ENCODE measurements around the gene ADGRV1.

Gene ADGRV1

GRCh38 chr5:91070761-91071550 lies 512.4 kb downstream of the ADGRV1 start:
- no peak overlapping the region for H3K4me3 Mint-ChIP-seq
- H3K9me3 Mint-ChIP-seq (ENCODE audit: low read depth), result no peaks in the 10 kb centered on the region
- peaks cover 5% of the 10 kb centered on the region for H3K27me3 Mint-ChIP-seq
- no peaks in the 10 kb centered on the region for H3K4me1 Mint-ChIP-seq (ENCODE audit: low read depth)
- no peaks in the 10 kb centered on the region for H3K36me3 Mint-ChIP-seq
- no peak overlapping the region for H3K27ac Mint-ChIP-seq

DNA sequence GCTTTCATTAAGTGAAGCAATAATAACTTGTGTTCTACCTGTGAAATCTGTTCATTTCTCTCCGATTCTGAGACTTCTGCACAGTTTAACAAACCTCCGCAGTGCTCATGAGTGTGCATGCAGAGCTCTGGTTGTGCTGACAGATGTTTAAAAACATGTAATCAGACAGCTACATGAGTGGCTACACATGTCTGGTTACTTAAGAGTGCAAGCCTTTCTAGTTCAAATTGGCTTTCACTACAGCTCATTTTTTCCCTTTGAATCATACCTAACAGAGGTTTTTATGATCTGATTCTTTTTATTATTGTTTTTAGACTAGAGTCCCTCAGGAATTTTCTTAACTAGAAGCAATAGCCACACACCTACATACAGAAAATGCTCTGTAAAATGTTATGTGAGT lies 514.3 kb downstream of the ADGRV1 start:
- H3K36me3 Mint-ChIP-seq, result no peaks in the 10 kb centered on the region
- H3K9me3 Mint-ChIP-seq (ENCODE audit: low read depth), result no peaks in the 10 kb centered on the region
- H3K27ac Mint-ChIP-seq, result no peak overlapping the region
- H3K4me1 Mint-ChIP-seq (ENCODE audit: low read depth), result no peaks in the 10 kb centered on the region
- H3K4me3 Mint-ChIP-seq, result no peak overlapping the region
- no peaks in the 10 kb centered on the region for H3K27me3 Mint-ChIP-seq

- no peak overlapping the region for H3K4me3 Mint-ChIP-seq
- H3K4me1 Mint-ChIP-seq (ENCODE audit: low read depth), result peaks cover 7% of the 10 kb centered on the region
- no peak overlapping the region for H3K27ac Mint-ChIP-seq
- H3K27me3 Mint-ChIP-seq, result no peaks in the 10 kb centered on the region
- H3K9me3 Mint-ChIP-seq (ENCODE audit: low read depth), result no peaks in the 10 kb centered on the region
- no peaks in the 10 kb centered on the region for H3K36me3 Mint-ChIP-seq
Observed at GRCh38 chr5:91074615-91075014, 516.0 kb downstream of the ADGRV1 start.

DNA sequence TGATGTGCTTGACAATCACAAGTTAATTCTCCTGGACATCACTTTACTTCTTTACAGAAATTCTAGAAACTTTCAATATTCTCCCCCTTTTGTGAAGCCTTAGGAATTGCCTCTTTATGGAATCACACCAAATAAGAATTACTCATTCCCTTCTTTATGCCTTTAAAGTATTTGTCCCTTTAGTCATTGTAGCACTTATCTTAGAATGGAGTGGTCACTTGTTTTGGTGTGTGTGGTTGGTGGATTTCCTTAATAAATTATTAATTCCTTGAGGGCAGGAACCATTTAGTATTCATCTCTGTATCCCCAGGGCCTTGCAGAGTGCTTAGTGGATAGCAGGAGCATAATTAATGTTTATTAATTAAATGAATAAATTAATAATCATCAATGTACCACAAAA lies 517.5 kb downstream of the ADGRV1 start:
- Mint-ChIP-seq H3K4me1 (ENCODE audit: low read depth) (peaks cover 7% of the 10 kb centered on the region), H3K27ac (no peak overlapping the region), H3K36me3 (no peaks in the 10 kb centered on the region), H3K9me3 (ENCODE audit: low read depth) (no peaks in the 10 kb centered on the region), H3K4me3 (no peak overlapping the region), H3K27me3 (no peaks in the 10 kb centered on the region)

DNA sequence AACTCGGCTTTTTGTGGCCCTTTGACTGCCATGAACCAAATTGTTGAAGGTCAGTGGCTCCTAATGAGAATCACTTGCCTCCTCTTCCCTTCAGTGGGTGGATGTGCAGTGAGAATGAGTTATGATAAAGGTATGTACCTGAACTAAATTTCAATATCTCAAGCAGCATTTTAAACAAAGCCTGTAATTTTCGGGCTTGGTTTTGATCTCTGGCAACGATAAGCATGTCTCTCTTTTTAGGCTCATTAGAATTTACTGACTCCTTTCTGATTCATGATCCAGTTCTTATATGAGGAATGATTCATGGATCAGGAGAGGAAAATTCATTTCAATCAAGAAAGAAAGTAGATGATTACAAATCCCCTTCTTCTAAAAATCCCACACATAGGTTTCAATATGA lies 519.0 kb downstream of the ADGRV1 start:
- H3K27me3 Mint-ChIP-seq, result no peaks in the 10 kb centered on the region
- H3K27ac Mint-ChIP-seq, result no peak overlapping the region
- peaks cover 7% of the 10 kb centered on the region for H3K4me1 Mint-ChIP-seq (ENCODE audit: low read depth)
- H3K4me3 Mint-ChIP-seq, result no peak overlapping the region
- H3K9me3 Mint-ChIP-seq (ENCODE audit: low read depth), result no peaks in the 10 kb centered on the region
- no peaks in the 10 kb centered on the region for H3K36me3 Mint-ChIP-seq

- Mint-ChIP-seq H3K27ac (peak overlapping the region; percentile 25), H3K4me3 (no peak overlapping the region), H3K4me1 (ENCODE audit: low read depth) (peaks cover 7% of the 10 kb centered on the region), H3K27me3 (no peaks in the 10 kb centered on the region), H3K9me3 (ENCODE audit: low read depth) (no peaks in the 10 kb centered on the region), H3K36me3 (no peaks in the 10 kb centered on the region)
Observed at GRCh38 chr5:91079037-91079436, 520.4 kb downstream of the ADGRV1 start.

DNA sequence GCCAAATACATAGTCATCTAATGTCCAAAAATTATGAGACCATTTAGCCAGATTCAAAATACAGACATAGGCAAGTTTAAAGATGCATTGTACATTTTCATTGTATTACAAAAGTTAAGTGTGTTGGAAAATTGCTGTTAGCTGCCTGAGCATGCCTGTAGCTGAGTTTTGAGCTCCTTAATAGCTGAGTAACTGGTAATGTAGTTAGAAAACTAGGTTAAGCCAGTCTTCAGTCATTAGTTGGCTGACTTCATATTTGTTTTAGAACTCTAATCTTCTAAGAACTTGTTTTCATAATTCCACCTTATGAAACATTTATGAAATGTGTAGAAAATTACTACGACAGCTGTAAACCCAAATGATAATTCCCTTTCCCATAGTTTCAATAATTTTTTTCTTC lies 531.2 kb downstream of the ADGRV1 start:
- no peaks in the 10 kb centered on the region for H3K9me3 Mint-ChIP-seq (ENCODE audit: low read depth)
- no peaks in the 10 kb centered on the region for H3K36me3 Mint-ChIP-seq
- H3K27me3 Mint-ChIP-seq, result no peaks in the 10 kb centered on the region
- H3K4me3 Mint-ChIP-seq, result no peak overlapping the region
- no peak overlapping the region for H3K27ac Mint-ChIP-seq
- no peaks in the 10 kb centered on the region for H3K4me1 Mint-ChIP-seq (ENCODE audit: low read depth)

DNA sequence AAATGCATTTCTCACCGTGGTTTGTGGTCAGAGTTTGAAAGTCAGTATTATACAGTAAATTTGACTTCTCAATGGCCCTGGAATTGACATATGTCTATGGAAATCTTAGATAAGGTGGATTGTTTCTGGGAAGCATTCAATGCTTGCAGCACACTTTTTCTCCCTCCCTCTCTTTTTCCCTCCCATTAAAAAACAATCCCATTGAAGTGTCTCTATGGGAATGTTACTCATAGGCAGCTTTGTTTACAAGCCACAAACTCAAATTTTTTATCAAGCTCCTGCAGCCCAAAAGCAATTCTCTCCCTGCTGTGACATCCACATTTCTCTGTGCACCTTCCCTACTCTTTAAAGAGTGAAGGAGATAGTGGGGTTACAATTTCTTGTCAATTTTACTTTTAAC lies 532.4 kb downstream of the ADGRV1 start:
- Mint-ChIP-seq H3K27me3 (no peaks in the 10 kb centered on the region), H3K27ac (no peak overlapping the region), H3K4me1 (ENCODE audit: low read depth) (no peaks in the 10 kb centered on the region), H3K36me3 (no peaks in the 10 kb centered on the region), H3K9me3 (ENCODE audit: low read depth) (no peaks in the 10 kb centered on the region), H3K4me3 (no peak overlapping the region)

DNA sequence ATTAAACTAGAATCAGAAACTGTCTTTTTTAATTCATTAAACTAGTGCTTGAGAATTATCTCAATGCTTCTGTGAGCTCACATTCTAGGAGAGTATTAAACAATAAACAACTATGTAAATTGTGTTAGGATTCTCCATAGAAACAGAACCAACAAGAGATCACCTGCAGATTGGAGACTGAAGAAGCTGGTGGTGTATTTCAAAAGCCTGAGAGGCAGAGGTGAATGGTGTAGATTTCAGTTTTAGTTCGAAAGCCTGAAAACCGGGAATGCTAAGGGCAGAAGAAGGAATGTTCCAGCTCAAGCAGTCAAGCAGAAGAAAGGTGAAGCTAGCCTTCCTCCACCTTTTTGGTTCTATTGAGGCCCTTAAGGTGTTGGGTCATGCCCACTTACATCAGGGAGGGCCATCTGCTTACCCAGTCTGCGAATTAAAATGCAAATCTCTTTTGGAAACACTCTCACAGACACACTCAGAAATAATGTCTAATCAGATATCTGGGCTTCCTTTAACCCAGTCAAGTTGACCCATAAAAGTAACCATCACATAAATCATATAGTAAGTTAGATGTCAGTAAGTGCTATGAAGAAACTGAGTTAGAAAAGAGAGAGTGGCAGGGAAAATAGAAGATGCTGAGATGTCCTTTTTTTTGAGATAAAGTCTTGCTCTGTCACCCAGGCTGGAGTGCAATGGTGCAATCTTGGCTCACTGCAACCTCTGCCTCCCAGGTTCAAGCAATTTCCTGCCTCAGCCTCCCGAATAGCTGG lies 533.1 kb downstream of the ADGRV1 start:
- H3K27me3 Mint-ChIP-seq, result no peaks in the 10 kb centered on the region
- H3K4me3 Mint-ChIP-seq, result no peak overlapping the region
- no peak overlapping the region for H3K27ac Mint-ChIP-seq
- H3K4me1 Mint-ChIP-seq (ENCODE audit: low read depth), result no peaks in the 10 kb centered on the region
- H3K9me3 Mint-ChIP-seq (ENCODE audit: low read depth), result no peaks in the 10 kb centered on the region
- no peaks in the 10 kb centered on the region for H3K36me3 Mint-ChIP-seq

DNA sequence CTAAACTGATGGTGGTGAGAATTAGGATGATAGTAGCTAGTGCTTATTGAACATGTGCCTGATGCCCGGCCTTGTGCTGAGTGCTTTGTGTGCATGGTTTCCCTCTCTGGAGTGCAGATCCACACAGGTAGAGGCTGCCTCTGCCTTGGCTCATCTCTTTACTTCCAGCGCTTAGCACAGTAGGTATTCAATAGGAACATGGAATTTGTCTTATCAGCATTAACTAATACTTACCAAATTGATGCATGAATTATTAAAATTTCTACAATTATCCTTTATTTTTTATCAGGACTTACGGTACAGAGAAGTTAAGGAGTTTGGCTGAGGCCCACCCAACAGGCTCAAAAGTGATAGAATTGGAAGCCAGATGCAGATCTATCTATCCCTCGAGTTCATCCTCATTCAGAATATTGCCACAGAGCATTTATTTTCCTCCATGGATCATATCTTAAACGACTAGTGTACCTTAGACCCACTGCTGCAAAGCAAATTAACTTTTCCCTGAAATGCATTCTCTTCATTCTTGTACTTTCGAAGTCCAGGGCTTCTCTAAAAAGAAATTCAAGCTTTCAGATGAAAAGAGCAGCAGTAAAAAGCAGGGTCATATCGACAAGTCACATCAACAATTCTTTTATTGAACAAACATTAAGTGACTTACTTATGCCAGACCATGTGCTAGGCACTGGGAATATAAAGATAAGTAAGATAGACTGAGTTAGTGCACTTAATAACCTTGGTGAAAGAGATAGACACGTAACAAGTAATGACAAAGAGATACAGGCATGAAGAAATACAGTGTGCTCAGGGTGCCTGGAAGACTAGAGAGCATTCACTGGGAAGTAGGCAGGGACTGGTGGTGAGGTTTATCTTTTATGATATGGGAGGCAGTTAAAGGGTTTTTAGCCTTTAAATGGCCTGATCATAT lies 534.5 kb downstream of the ADGRV1 start:
- Mint-ChIP-seq H3K27me3 (no peaks in the 10 kb centered on the region), H3K36me3 (no peaks in the 10 kb centered on the region), H3K4me1 (ENCODE audit: low read depth) (no peaks in the 10 kb centered on the region), H3K9me3 (ENCODE audit: low read depth) (no peaks in the 10 kb centered on the region), H3K27ac (no peak overlapping the region), H3K4me3 (no peak overlapping the region)

- no peaks in the 10 kb centered on the region for H3K9me3 Mint-ChIP-seq (ENCODE audit: low read depth)
Observed at GRCh38 chr5:91095313-91095712, 536.7 kb downstream of the ADGRV1 start.

DNA sequence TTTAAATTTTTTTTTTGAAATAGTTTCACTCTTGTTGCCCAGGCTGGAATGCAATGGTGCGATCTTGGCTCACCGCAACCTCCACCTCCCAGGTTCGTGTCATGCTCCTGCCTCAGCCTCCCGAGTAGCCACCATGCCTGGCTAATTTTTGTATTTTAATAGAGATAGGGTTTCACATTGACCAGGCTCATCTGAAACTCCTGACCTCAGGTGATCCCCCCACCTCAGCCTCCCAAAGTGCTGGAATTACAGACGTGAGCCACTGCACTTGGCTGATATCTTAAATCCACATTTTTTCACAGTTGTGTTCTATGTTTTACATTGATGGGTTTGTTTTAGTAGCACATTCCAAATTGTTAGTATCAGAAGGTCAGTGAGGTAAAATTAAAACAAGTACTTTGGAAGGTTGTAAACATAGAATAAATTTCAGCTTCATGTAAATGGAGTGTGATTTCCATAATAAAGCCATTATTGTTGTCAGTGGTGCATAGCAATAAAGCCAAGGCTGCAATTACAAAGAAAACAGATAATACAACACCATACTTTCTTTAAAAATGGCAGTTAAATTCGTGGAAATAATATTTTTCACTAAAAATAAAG lies 537.3 kb downstream of the ADGRV1 start:
- H3K4me1 Mint-ChIP-seq (ENCODE audit: low read depth), result no peaks in the 10 kb centered on the region
- H3K36me3 Mint-ChIP-seq, result no peaks in the 10 kb centered on the region
- no peaks in the 10 kb centered on the region for H3K9me3 Mint-ChIP-seq (ENCODE audit: low read depth)
- no peaks in the 10 kb centered on the region for H3K27me3 Mint-ChIP-seq
- no peak overlapping the region for H3K27ac Mint-ChIP-seq
- H3K4me3 Mint-ChIP-seq, result no peak overlapping the region

More at GRCh38 chr5:91095313-91095712, 536.7 kb downstream of the ADGRV1 start:
- Mint-ChIP-seq H3K27ac (no peak overlapping the region), H3K4me3 (no peak overlapping the region), H3K27me3 (no peaks in the 10 kb centered on the region), H3K4me1 (ENCODE audit: low read depth) (no peaks in the 10 kb centered on the region), H3K36me3 (no peaks in the 10 kb centered on the region)

GRCh38 chr5:91098541-91098940 lies 539.9 kb downstream of the ADGRV1 start:
- H3K4me1 Mint-ChIP-seq (ENCODE audit: low read depth), result peaks cover 1% of the 10 kb centered on the region
- no peaks in the 10 kb centered on the region for H3K9me3 Mint-ChIP-seq (ENCODE audit: low read depth)
- H3K27me3 Mint-ChIP-seq, result peaks cover 4% of the 10 kb centered on the region
- no peak overlapping the region for H3K27ac Mint-ChIP-seq
- H3K4me3 Mint-ChIP-seq, result no peak overlapping the region
- H3K36me3 Mint-ChIP-seq, result no peaks in the 10 kb centered on the region

DNA sequence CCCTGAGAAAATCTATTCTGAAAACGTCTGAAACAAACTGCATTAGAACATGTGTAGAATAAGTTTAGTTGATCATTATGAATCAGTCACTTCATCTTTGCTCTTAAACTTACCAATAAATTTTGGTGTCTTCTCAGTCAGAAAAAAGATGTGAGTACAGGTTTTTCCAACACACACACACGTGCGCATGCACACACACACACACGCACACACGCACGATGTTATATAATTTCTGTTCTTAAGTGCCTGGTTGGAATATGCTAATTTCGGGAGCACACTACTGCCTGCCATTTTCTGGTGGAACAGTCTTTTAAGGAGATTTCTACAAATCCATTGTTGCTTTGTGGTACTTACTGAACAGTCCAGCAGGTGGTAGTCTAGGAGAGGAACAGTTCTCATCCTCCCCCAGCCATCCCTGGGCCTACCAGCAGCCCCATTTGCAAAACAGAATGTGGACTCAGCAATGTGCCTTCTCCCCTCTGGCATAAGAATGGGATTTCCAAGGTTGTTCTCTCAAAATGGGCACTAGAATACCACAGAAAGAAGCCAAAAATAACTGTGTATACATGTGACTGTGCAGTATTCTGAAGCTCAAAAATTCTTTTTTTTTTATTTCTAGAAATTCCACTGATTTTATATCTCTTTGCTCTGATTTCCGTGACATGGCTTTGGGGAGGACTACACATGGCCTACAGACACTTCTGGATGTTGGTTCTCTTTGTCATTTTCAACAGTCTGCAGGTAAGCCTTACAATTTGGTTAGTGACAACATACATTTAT lies 543.2 kb downstream of the ADGRV1 start:
- Mint-ChIP-seq H3K36me3 (peaks cover 2% of the 10 kb centered on the region), H3K9me3 (ENCODE audit: low read depth) (peaks cover 6% of the 10 kb centered on the region)

More for the DNA sequence above, 543.2 kb downstream of the ADGRV1 start:
- Mint-ChIP-seq H3K27me3 (peaks cover 4% of the 10 kb centered on the region), H3K27ac (no peak overlapping the region), H3K4me3 (no peak overlapping the region), H3K4me1 (ENCODE audit: low read depth) (peaks cover 1% of the 10 kb centered on the region)
